ENCODE results near the gene ZNF429.

- no peak for TF ChIP-seq CTCF (IDR thresholded peaks at IDR 0.05; ENCODE audit: low read length)
- TF ChIP-seq EZH2 (optimal IDR thresholded peaks at IDR 0.05; ENCODE audit: low read depth, low read length), result no peak
- TF ChIP-seq EZH2phosphoT487 (IDR thresholded peaks at IDR 0.05; ENCODE audit: low read length), result no peak
Measured at GRCh38 chr19:21472507-21472906, 32.9 kb upstream of the ZNF429 start.

Measured in MM.1S (cell line).